Ecto neural progenitor cell (in vitro differentiated cells): ENCODE data around the gene GNB3.

Experiments
- DNase-seq: peaks from one replicate; pipeline ENCODE4 v3.0.0-alpha.2; 2018; ENCODE audit warnings: low spot score

The GNB3 gene

GRCh38 chr12:6840761-6841515, at the start of gene GNB3:
Gene GNB3, plus strand, starts transcription at chr12:6840925. Its CDS starts 363 bp downstream, at chr12:6841288.
- peak; percentile 76 for DNase-seq

GRCh38 chr12:6791931-6792520, 48.7 kb upstream of the GNB3 start:
- DNase-seq: no peak

DNA sequence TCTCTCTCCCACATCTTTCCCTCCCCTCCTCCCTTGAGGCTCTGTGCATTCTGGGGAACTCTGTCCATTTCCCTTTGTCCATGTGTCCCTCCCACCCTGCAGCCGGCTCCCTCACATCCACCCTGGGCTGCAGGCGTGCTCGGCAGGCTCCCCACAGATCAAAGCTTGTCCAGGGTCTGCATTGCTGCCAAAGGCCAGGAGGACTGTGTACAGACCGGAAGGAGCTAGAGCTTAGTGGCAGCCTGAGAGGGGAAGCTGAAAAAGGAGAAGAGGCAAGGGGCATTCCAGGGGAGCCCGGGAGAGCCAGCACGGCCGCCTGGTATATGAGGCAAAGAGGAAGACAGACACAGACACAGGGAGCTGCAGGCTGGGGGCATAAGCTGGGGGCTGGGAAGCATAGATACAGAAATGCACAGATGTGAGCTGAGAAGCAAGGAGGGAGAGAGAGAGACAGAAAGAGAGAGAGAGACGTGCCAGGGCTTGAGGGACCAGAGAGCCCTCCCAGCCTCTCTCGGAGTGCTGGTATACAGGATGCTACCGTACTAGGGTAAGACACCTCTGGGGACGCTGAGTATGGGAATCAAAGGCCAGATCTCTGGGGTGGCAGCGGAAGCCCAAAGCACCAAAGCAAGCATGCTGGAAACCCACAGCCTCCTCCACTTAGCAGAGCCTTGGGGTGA, 48.1 kb upstream of the GNB3 start:
- no peak for DNase-seq

DNA sequence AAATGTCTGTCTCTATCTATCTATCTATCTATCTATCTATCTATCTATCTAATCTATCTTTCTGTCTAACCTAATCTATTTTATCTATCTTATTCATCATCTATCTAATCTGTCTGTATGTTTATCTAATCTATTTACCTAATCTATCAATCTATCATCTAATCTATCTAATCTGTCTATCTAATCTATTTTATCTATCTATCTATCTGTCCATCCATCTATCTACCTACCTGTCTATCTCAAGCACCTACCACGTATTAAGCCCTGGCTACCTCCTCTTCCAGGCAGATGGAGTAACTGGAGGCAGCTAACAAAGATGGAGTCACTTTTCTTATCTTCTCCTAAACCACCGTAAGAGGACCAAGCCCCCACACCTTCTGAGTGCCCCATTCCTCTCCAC, 45.6 kb upstream of the GNB3 start:
- DNase-seq: no peak

GRCh38 chr12:6796576-6796975, 44.1 kb upstream of the GNB3 start:
- DNase-seq: no peak

DNA sequence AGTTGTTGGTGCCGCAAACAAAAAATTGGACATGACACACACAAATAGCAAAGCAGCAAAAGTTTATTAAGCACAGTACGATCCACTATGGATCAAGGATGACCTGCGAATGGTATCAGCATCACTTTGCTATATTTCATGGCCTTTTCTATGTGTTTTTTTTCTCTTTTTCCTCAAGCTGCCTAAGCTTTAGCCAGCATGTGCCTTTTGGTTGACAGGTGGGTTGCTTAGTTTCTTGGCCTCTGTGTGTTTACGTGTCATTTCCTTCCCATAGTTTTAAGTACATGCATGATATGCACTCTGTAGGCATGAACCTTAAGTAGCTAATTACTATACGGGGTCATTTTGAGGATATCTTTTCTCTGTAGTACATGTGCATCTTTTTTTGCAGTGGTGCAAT, 41.6 kb upstream of the GNB3 start:
- no peak for DNase-seq

DNA sequence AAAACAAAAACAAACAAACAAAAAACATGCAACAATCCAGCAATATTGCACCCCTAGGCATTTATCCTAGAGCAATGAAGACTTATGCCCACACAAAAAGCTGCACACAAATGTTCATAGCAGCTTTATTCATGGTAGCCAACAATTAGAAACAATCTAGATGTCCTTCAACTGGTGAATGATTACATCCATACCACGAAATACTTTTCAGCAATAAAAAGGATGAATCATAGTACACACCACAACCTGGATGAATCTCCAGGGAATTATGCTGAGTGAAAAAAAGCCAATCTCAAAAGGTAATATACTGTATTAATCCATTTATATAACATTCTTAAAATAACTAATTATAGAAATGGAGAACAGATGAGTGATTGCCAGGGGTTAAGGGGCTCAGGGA, 33.6 kb upstream of the GNB3 start:
- no peak for DNase-seq

DNA sequence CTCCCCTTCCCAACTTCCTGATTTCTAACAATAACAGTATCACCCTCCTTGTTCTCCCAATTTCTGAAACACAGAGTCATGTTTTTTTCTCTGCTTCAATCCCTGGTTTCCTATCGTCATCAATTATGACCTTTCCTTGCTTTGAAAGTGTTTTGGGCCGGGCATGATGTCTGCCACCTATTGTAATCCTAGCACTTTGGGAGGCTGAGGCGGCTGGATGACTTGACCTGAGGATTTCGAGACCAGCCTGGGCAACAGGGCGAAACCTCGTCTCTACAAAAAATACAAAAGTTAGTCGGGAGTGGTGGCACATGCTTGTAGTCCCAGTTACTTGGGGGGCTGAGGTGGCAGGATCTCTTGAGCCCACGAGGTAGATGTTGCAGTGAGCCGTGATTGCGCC, 31.7 kb upstream of the GNB3 start:
- DNase-seq: no peak

DNA sequence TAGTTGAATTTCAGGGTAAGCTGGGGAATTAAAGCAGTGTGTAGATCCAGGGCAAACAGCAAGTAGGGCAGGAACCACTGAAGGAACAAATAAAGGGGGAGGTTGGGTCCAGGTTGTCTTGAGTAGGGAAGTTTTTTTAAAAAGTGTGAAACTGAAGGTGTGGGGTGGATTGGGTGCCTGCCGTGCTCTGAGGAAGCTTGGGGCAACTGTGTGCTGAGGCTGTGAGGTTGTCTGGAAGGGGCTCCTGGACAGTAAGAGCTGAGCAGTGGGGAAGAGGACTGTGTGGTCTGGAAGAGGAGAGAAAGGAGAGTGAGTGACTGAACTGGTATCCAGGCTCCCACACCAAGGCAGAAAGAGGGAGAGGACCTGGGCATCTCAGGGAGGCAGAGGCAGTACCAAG, 30.0 kb upstream of the GNB3 start:
- DNase-seq: no peak

DNA sequence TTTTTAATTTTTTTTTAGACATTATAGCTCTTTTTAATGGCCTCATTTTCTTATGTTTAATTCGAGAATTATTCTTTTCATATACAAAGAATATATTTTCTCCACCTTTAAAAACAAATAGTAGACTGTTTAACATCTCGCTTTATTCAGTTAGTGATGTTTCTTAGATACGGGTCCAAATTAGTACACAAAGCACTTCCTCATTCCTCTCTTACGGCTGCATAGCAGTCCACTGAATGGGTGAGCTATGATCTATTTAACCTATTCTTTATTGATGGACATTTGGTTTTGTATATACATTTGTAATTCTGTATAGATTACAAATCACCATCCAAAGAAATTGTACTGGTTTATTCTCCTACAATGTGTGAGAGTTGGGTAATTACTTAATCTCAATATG, 27.4 kb upstream of the GNB3 start:
- DNase-seq: no peak

DNA sequence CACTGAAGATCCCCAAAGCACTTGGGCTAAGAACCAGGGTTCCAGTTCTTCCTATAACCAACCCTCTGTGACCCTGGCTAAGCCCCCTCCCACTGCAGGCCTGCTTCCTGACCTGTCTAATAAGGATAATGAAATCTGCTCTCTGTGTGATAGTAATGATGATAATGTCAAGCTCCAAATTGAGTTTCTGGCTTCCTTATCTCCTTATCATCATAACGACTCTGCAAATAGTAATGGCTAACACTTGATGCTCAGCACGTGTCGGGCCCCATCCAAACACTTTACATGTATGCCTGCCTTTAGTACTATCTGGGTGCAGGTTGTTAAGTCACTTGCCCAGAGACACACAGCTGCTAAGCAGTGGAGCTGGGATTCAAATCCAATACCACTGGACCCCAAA, 24.1 kb upstream of the GNB3 start:
- no peak for DNase-seq

DNA sequence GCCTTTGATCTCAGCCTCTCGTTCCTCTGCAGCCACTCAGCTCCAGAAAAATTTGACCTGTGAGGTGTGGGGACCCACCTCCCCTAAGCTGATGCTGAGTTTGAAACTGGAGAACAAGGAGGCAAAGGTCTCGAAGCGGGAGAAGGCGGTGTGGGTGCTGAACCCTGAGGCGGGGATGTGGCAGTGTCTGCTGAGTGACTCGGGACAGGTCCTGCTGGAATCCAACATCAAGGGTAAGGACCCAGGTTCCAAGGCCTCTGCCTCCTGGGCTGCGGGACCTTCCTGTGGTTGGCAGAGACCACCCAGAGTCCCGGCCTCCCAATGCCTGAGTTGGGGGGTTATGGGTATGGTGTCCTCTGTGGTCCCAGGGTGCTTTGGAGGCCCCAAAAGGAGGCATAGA, 23.6 kb upstream of the GNB3 start:
- DNase-seq: no peak

DNA sequence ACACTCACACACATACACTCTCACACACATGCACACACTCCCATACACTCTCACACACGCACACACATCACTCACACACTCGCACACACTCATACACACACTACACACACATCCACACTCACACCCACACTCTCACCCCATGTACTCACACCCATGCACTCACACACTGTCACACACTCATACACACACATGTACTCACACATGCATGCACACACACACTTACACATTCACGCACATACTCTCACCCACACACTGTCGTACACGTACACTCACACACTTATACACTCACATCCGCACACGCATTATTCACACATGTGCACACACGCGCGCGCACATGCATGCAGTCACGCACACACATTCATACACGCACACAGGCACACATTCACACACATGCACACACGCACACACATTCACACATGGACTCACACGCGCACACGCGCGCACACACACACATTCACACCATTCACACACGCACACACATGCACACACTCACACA, 23.0 kb upstream of the GNB3 start:
- no peak for DNase-seq

DNA sequence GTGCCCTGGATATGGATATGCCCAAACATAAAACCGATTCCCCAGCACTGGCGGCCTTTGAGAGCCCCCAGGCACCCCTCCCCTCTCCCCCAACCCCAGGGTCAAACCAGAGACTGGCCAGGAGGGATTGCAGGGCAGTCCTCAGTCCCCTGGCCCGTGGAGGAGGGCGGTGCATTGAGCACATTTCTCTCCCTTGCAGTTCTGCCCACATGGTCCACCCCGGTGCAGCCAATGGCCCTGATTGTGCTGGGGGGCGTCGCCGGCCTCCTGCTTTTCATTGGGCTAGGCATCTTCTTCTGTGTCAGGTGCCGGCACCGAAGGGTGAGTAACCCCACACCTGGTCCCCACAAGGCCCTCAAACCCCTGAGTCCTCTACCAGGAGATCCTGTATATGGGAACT, 22.5 kb upstream of the GNB3 start:
- DNase-seq: peak; percentile 78

DNA sequence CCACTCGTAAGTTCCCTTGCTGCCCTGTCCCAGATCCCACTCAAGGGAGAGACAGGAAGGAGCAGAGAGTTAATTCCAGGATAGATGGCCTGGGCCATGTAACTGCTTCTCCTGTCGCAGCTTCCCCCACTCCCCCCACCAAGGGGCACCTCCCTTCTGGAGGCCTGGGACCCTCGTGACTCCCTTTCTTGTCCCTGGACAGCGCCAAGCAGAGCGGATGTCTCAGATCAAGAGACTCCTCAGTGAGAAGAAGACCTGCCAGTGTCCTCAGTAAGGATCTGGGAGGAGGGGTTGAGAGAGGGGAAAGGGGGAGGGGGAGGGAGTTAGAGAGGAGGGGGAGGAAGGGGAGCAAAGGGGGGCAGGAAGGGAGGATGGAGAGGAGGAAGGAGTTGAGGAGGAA, 22.1 kb upstream of the GNB3 start:
- peak; percentile 52 for DNase-seq

DNA sequence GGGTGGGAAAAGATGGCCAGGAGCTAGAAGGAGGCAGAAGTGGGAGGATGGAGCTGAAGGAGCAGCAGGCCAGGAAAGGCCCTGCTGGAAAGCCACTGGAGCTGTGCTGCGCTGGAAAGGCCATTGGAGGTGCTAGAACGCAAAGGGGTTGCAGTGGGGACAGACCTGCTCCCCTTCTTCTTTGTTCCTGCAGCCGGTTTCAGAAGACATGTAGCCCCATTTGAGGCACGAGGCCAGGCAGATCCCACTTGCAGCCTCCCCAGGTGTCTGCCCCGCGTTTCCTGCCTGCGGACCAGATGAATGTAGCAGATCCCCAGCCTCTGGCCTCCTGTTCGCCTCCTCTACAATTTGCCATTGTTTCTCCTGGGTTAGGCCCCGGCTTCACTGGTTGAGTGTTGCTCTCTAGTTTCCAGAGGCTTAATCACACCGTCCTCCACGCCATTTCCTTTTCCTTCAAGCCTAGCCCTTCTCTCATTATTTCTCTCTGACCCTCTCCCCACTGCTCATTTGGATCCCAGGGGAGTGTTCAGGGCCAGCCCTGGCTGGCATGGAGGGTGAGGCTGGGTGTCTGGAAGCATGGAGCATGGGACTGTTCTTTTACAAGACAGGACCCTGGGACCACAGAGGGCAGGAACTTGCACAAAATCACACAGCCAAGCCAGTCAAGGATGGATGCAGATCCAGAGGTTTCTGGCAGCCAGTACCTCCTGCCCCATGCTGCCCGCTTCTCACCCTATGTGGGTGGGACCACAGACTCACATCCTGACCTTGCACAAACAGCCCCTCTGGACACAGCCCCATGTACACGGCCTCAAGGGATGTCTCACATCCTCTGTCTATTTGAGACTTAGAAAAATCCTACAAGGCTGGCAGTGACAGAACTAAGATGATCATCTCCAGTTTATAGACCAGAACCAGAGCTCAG, 21.4 kb upstream of the GNB3 start:
- peak; percentile 58 for DNase-seq

DNA sequence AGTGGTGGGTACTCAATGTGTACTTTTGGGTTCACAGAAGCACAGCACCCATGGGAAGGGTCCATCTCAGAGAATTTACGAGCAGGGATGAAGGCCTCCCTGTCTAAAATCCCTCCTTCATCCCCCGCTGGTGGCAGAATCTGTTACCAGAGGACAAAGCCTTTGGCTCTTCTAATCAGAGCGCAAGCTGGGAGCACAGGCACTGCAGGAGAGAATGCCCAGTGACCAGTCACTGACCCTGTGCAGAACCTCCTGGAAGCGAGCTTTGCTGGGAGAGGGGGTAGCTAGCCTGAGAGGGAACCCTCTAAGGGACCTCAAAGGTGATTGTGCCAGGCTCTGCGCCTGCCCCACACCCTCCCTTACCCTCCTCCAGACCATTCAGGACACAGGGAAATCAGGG, 20.6 kb upstream of the GNB3 start:
- DNase-seq: peak; percentile 66

- DNase-seq: peak; percentile 95
These were observed 18.9 kb upstream of the GNB3 start, which contains the start of gene GPR162 for GRCh38 chr12:6821591-6822425. Gene GPR162, plus strand, starts transcription at chr12:6821821. Its CDS starts 2,078 bp downstream, at chr12:6823899.

- DNase-seq: peak; percentile 46
These were observed 18.1 kb upstream of the GNB3 start for GRCh38 chr12:6822426-6823135.
